NCI-H1092 treated with DMSO at 0.1 percent for 48 hours (cell line): ENCODE results near the gene CMSS1.
A peak's percentile ranks its signal among the peaks of the same experiment; 100 is the strongest.

Experiments used
- DNase-seq: peaks from one replicate; lab custom pipeline; 2025; lab: John Stamatoyannopoulos, UW

The CMSS1 gene

DNA sequence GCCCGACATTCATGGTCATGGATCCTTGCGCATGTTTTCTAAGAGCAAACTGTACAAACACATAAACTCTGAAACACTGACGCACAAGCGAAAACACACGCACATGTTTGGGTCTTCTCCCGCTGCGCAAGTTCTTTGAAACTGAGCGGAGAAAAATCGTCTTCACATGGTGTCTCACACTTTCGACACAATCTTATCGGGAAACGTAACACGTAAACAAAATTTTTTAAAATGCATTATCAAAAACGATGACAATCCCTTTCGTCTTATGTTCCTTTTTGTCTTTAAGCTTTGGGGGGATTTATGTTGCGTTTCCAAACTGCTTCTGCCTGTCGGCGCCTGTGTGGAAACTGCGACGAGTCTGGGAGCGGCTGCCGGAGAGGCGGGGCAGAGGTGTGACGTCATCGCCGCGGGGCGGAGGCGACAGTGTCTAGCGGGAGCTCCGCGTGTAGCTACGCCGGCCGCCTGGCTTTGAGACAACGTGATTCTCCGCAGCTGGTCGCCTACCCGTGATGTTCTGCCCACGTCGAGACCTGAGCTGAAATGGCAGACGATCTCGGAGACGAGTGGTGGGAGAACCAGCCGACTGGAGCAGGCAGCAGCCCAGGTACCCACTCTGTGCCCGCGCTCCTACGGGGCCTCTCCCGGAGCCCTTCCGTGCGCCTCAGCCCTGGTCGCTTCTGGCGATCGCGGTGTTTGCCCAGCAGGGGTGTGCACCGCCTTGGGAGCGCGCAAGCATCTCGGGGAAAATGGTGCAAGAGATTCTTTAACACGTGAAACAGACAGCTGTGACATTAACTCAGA is at the start of gene CMSS1:
TSS of gene CMSS1 (plus strand) at position 426 of the 804 bp plus-strand sequence.
- DNase-seq = peak; percentile 90

DNA sequence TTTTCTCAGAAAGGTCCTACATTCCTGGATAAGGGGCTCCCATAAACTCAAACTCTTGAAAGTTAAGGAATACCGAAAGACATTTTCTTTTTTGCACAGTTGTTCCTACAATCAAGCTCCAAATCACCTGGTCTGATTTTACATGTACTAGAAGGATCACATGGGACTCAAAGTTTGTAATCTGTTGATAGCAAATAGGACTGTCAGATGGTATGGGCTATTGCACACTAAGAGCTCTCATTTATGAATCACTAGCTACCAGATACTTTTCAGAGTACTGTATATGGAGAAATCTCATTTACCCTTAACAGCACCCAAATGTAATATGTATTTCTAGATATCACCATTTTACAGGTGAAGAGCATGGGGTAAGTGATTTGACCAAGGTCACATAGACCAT is 49.5 kb upstream of the CMSS1 start:
- no peak for DNase-seq

DNA sequence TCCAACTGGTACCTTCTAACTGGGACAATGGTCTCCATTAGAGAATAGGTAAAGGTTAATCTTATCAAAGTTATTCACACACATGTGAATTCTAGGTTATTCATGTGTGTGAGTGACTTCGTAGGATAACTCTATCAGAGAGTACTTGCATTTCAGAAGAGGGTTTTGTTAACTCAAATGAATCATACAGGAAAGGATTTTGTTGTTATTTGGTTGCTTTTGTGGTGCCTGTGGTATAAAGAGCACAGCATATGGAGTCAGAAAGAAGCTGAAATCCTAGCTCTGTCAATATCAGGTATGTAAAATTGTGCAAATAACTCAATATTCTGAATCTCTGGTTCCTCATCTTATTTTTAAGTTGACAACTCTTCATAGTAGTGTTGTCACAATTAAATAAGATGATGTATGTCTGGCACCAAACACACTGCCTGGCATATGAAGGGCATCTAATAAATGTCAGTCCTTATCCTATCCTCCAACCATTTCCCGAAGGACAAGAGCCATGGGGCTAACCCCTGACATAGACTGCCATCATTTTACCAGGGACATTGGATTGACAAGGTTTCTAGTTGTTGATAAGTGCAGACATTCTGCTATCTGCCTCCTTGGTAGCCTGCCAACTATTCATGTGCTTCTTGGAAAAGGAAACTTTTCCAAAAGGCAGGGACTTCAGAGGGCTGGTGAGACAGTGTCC is 48.7 kb upstream of the CMSS1 start:
- DNase-seq = no peak

DNA sequence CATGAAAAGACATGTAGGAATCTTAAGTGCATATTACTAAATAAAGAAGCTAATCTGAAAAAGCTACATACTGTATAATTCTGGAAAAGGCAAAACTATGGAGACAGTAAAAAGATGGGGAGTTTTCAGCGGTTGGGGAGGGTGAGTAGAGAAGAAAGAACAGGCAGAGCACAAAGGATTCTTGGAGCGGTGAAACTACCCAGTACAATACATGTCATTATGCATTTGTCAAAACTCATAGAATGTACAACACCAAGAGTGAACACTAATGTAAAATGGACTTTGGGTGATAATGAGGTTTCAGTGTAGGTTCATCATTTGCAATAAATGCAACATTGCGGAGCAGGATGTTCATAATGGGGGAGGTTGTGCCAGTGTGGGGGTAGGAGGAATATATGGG is 45.5 kb upstream of the CMSS1 start:
- DNase-seq = no peak

DNA sequence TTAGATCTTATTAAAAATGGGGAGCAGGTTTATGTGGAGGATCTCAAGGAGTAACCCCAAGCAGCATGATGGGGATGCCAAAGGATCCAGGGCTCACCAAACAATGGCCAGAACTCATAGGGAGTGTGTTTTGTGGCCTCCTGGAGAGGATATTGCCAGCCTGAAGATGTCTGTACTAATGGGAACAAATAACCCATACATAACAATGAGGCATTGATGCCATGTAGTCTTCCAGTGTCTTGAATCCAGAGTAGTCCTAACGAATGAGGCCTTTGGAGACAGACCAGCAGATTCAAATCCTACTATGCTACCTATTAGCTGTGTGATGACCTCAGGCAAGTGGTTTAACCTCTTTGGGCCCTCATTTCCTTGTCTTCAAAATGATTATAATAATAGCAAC is 45.0 kb upstream of the CMSS1 start:
- no peak for DNase-seq

DNA sequence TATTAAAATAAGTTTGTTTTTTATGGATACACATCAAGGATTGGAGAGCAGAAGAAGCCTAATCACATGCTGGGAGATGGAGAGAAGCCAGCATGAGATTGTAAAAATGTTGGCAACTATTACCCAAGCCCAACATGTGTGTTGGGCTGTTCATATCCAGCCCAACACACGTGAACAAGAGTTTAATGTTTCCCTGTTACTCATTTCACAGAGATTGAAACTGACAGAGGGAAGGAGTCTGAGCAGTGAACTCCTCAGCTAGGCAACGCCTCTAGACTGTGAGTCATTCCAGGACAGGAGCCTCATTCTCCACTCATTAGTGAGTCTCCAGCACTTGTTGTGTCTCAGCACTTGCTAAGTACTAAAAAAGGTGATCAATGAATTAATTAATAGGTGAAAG is 43.2 kb upstream of the CMSS1 start:
- DNase-seq = no peak

DNA sequence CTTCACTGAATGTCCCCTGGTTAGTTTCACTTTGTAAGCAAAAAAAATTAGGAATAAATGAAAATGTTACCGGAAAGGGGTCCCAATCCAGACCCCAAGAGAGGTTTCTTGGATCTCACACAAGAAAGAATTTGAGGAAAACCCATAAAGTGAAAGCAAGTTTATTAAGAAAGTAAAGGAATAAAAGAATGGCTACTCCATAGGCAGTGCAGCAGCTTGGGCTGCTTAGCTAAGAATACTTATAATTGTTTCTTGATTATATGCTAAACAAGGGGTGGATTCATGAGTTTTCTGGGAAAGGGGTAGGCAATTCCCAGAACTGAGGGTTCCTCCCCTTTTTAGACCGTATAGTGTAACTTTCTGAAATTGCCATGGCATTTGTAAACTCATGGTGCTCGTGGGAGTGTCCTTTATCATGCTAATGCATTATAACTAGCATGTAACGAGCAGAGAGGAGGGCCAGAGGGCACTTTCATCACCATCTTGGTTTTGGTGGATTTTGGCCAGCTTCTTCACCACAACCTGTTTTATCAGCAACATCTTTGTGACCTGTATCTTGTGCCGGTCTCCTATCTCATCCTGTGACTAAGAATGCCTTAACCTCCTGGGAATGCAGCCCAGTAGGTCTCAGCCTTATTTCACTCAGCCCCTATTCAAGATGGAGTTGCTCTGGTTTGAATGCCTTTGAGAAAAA is 41.0 kb upstream of the CMSS1 start:
- no peak for DNase-seq

DNA sequence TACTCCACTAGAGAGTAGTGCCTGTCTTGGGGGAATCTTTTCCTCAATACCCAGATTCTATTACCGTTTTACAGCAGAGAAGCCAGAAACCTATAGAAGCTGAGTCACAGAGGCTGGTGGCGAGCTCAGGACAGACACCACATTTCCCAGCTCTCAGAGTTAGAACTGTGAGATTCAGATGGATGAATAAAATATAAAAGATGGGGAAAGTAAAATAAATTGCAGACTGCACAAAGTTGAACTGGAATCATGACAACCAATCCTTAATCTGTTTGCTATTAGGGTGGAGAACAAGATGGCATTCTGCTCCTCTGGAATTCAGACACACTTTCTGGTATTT is 40.5 kb upstream of the CMSS1 start:
- DNase-seq = no peak

DNA sequence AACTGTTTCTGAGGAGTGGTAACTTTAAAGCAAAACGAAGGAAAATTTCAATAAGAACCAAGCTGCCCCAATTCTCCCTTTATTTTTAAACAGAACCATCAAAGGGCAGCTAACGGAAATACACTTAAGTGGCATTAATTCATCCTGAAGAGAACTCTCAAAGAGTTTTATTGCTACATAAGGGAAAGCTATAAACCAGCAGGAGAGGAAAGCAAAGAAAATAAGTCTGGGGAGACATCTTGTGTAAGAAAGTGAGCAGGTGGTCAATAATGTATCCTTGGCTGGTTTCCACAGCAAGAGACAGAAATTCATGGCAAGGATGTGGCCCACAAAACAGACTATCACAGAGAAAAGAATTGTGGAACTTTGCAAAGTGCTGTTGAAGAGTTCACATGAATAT is 40.0 kb upstream of the CMSS1 start:
- DNase-seq = no peak

DNA sequence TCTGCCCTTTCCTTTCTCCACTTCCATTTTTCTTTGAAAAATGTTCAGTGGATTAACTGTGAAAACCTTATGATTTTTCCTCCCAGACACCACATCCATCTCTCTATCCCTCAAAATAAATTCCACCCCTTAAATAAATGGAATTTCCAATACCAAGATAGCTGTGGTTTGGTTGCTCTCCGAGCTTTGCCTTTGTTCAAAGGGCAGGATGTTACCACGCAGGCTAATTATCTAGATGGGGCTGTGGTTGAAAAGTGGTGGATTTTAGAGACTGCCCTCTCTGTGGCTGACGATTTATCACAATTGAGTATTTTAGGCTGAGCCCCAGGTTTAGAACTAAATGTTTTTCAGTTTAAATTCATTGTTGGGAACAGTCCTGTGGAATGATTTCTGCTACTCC is 36.9 kb upstream of the CMSS1 start:
- no peak for DNase-seq

DNA sequence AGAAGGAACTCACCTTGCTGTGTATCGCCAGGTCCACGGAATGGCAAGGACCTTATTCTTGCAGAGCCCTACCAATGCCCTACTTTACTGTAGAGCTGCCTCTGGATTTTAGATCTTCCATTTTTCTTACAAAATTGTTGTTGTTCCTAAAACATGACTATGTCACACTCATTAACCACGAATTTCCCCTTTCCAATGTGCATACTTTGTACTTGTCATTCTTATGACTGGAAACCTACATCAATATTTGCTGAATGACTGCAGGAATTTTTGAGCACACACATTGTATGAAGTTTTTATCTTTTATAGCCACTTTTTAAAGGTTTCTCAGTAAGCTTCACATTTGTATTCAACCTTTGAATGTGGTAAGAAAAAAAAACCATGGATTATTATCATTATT is 35.9 kb upstream of the CMSS1 start:
- no peak for DNase-seq

DNA sequence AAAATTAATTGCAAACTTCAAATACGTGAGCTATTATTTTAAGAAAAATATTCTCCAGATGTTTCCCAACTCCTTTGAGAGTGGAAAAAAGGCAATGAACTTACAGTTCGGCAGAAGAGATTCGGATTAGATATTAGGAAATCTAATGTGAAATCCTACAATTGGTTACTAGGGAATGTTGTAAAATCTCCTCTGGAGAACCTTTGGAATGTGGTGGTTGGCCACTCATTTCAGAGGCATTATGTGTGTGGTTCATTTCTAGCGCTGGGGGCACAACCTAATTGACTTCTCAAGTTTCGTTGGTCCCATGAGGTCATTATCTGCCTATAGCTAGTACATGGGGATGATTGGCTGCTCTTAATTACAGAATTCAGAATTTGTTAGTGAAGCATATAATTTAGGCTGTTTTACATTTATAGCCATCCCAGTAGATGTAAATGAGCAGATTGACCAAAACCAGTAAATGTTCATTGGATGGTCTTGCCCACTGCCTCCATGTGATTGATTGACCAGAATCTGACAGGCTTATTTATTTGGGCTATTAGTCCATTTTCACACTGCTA is 34.6 kb upstream of the CMSS1 start:
- DNase-seq = no peak

DNA sequence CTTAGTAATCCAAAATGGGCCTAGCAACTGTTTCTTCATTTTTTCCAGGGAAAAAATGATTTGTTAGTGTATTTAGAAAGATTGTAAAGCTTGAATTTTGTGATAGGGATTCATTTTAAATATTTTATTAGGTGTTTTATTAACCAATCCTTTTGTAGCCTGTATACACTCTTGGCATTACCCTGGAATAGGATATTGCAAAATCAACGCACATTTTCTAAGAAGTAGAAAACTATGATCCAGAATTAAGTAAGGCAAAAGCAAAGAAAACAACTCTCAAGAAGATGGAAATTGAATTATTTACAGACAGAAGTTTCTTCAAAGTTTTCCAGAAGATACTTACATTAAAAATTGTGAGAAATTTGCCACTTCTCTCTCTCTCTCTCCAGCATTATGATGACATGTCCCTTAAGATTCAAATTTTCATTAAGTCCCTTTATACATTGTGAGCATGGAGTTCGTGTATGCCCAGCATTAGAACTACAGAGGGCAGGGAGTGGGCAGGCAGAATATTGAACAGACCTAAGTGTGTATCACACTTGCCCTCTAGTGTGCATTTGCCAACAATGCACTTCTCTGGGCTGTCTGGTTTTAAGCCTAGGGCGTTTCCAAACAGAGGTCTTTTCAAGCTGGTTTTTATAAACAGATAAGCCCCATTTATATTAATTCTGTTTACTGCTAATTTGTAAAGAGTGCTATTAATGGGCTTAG is 28.5 kb upstream of the CMSS1 start:
- DNase-seq = peak; percentile 29

DNA sequence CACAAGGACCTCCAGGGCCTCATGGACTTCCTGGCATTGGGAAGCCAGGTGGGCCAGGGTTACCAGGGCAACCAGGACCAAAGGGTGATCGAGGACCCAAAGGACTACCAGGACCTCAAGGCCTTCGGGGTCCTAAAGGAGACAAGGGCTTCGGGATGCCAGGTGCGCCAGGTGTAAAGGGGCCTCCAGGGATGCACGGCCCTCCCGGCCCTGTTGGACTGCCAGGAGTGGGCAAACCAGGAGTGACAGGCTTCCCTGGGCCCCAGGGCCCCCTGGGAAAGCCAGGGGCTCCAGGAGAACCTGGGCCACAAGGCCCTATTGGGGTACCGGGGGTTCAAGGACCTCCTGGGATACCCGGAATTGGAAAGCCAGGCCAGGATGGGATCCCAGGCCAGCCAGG is 23.2 kb upstream of the CMSS1 start:
- no peak for DNase-seq

DNA sequence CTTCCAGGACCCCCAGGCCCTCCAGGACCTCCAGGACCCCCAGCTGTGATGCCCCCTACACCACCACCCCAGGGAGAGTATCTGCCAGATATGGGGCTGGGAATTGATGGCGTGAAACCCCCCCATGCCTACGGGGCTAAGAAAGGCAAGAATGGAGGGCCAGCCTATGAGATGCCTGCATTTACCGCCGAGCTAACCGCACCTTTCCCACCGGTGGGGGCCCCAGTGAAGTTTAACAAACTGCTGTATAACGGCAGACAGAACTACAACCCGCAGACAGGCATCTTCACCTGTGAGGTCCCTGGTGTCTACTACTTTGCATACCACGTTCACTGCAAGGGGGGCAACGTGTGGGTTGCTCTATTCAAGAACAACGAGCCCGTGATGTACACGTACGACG is 22.1 kb upstream of the CMSS1 start:
- DNase-seq = no peak

DNA sequence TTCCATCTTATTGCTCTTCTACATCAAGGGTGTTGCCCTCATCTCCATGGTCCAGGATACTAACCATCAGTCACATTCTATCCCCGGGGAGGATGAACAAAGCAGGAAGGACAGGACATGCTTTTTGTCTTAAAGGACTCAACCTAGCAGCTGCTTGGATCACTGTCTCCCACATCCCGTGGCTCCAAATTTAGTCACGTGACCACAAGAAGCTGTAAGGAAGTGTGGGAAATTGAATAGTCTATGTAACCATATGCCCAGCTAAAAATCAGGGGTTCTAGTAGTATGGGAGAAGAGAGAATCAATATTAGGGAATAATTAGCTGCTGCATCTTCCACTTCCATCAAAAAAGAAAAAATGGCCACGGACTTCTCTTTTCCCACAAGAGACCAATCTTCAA is 18.2 kb upstream of the CMSS1 start:
- DNase-seq = no peak

DNA sequence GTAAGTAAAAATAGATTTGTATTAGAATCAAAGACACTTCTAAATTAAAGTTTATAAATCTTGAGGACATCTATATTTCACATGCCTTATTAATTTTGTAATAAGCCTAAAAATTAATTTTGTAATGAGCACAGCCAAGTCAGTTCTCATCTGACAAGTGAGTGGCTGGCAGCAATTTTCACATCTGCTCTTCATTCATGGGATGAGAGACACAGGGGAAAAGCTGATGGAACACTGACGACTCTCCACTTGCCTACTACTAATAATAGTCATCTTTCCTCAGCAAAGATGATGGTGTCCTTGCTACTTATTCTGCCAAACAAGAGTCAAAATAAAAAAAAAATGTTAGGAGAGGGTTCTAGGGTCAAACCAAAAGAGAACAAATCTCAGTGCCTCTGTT is 14.4 kb upstream of the CMSS1 start:
- DNase-seq = no peak

DNA sequence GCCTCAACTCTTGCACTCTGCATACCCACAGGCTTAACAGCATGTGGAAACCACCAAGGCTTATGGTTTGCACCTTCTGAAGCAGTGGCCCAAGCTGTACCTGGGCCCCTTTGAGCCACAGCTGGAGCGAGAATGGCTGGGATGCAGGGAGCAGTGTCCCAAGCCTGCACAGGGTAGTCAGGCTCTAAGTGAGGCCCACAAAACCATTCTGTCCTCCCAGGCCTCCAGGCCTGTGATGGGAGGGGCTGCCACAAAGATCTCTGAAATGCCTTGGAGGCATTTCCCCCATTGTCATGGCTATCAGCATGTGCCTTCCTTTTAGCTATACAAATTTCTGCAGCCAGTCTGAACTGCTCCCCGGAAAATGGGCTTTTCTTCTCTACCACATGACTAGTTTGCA is 12.5 kb upstream of the CMSS1 start:
- DNase-seq = no peak

DNA sequence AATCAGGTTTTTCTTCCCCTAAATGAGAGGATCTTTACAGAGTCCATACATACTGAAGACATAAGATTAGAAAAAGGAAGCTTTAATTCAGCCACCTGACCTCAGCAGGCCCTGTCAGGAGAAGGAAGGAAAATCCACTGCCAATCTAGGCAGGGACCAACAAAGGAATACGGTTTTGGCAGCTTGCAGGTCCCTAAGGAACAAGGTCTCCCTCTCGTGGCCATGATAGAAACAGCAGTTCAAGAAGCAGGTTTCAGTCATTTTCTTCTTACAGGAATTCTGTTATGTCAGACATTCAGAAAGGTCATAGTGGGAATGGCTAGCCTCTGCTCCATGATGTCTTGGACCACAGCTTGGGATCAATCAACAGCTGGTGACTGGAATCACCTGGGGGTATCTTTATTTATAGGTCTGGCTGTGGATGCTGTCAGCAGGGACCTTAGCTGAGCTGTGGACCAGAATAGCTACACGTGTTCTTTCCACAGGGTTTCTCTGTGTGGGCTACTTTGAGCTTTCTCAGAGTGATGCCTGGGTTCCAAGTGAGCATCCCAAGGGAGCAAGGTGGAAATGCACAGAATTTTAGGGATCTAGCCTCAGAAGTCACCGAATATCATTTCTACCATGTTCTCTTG is 9.4 kb upstream of the CMSS1 start:
- peak; percentile 33 for DNase-seq

DNA sequence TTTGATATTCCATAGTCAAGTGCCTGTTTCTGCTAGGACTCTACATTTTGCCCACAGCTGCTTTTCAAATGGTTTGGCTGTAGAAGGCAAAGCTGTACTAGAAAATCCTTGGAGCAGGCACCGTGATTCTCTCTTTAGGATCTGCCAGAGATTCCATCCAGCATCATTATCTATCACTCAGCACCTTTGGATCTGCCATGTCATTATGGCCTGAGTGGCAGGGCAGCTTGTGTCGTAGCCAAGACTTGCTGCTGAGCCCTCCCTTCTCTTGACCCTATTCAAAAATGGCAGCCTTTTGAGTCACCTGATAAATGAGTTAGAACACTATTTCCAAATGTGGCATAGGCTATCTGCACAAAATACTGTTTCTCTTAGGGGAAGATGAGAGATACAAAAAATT is 8.1 kb upstream of the CMSS1 start:
- no peak for DNase-seq

DNA sequence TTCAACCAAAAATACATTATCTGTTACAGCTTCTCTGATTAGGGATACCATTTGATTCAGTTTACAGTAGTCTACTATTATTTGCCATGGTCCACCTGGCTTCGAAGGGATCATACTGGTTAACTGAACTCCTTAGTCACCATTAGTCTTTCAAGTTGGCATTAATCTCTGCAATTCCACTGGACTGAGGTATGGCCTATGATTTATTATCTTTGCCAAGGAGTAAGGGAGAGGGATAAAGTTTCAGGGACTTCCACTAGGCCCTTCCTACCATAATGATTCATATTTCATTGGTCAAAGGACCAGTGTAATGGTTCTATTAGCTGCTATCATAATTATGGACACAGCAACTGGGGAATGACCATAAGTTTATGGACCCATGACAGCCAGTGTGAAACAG is 7.3 kb upstream of the CMSS1 start:
- DNase-seq = no peak

DNA sequence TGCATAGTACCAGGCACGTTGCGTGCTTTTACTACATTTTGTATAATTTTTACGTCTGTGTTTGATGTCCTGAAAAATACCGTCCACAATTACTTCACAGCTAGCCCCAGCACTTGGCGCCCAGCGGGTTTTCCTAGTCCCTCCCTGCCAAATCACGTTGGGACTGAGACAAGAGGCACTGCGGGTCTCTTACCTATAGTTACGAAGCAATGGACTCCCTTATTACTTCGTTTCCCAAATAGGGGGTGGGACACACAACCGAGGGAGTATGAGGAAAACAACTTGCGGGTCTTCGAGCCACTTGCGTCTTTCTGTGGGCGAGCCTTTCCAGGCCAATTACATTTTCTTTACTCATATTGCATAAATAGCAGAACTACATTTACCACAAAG is 620 bp upstream of the CMSS1 start:
- no peak for DNase-seq
